Endothelial cell of umbilical vein (primary cell): ENCODE results near the gene ST6GAL2. TPM values are rescaled to one million over a fixed set of nuclear protein-coding genes. Genes with fewer than 3 reads are reported as not detected.

Experiments used
- BruUV-seq: library from RNA; stranded (reverse); fragments of 400-500 nt; replicated peaks from 2 replicates; lab custom pipeline; 2021; lab: Mats Ljungman, UMichigan
- CTCF ChIA-PET: fragments of 300-600, 350-600 bp; sonication (Branson Sonifier 250); formaldehyde crosslinking; loops from one replicate; lab custom pipeline; 2021; ENCODE audit warnings: antibody characterized with exemption, inconsistent platforms; lab: Charles Lee
- POLR2A ChIA-PET: fragments of 300-600, 350-600 bp; sonication (Branson Sonifier 250); formaldehyde crosslinking; loops from one replicate; lab custom pipeline; 2021; ENCODE audit warnings: antibody characterized with exemption, inconsistent platforms; lab: Charles Lee
- DNase-seq: peaks from one replicate; pipeline ENCODE4 v3.0.0-alpha.2; 2011; ENCODE audit warnings: low read depth, low spot score
- FAIRE-seq: peaks from 2 replicates; lab custom pipeline; 2011; peaks lifted over from hg19 to GRCh38; lab: Jason Lieb, UNC
- H2AFZ ChIP-seq: 2 replicates; pipeline ENCODE4 v1.6.0; 2012; ENCODE audit warnings: low read depth, low read length, control low read depth, inconsistent platforms
- H3K27ac ChIP-seq: 2 replicates; pipeline ENCODE4 v1.5.1; 2011; ENCODE audit warnings: low read depth, mild to moderate bottlenecking, control low read depth, low read length, moderate library complexity; ENCODE audit not compliant: insufficient read depth
- H3K27me3 ChIP-seq, 2 experiments: 2 replicates each; pipeline versions ENCODE4 v1.6.0 to v1.6.1; 2011; ENCODE audit warnings: low read length in 2 of 2, mixed read lengths in 1 of 2; ENCODE audit not compliant: control insufficient read depth in 2 of 2, insufficient read depth in 2 of 2
- H3K36me3 ChIP-seq, 2 experiments: 2 replicates in 1 of 2; 3 replicates in 1 of 2; pipeline ENCODE4 v1.5.1; 2011; ENCODE audit warnings: low read length in 2 of 2, mild to moderate bottlenecking in 1 of 2, moderate library complexity in 1 of 2; ENCODE audit not compliant: control insufficient read depth in 2 of 2, insufficient read depth in 2 of 2; ENCODE audit errors: extremely low read depth in 1 of 2
- H3K4me1 ChIP-seq: 3 replicates; pipeline ENCODE4 v1.5.1; 2011; ENCODE audit warnings: mild to moderate bottlenecking, low read length; ENCODE audit not compliant: control insufficient read depth, insufficient read depth; ENCODE audit errors: extremely low read depth
- H3K4me2 ChIP-seq: 2 replicates; pipeline ENCODE4 v1.6.1; 2011; ENCODE audit warnings: low read length, control low read depth, mixed read lengths; ENCODE audit not compliant: insufficient read depth
- H3K4me3 ChIP-seq, 3 experiments: fragments of 200-600 bp in 1 of 3; sonication (generic), shearing (Covaris generic) in 1 of 3; replicated peaks in 1 of 3; 2 replicates each; pipeline ENCODE4 v1.5.1; 2011 to 2016; ENCODE audit warnings: control low read depth in 3 of 3, low read length in 3 of 3, mild to moderate bottlenecking in 2 of 3, inconsistent platforms in 1 of 3, low read depth in 1 of 3, moderate library complexity in 1 of 3; ENCODE audit not compliant: insufficient read depth in 1 of 3
- H3K79me2 ChIP-seq: 2 replicates; pipeline ENCODE4 v1.6.0; 2012; ENCODE audit warnings: low read length, inconsistent platforms; ENCODE audit not compliant: control insufficient read depth, insufficient read depth
- H3K9ac ChIP-seq: replicated peaks from 2 replicates; pipeline ENCODE3; 2011; ENCODE audit warnings: low read length, control low read depth; ENCODE audit not compliant: insufficient read depth; ENCODE audit errors: extremely low read depth
- H3K9me1 ChIP-seq: replicated peaks from 3 replicates; pipeline ENCODE4 v1.6.0; 2011; ENCODE audit warnings: mild to moderate bottlenecking, low read length; ENCODE audit not compliant: control insufficient read depth, insufficient read depth; ENCODE audit errors: extremely low read depth
- H3K9me3 ChIP-seq: replicated peaks from 2 replicates; pipeline ENCODE4 v1.5.1; 2012; ENCODE audit warnings: low read length, inconsistent platforms; ENCODE audit not compliant: control insufficient read depth, insufficient read depth
- H4K20me1 ChIP-seq: replicated peaks from 2 replicates; pipeline ENCODE3; 2011; ENCODE audit warnings: mild to moderate bottlenecking, low read length; ENCODE audit not compliant: control insufficient read depth, insufficient read depth; ENCODE audit errors: extremely low read depth
- CTCF ChIP-seq, 2 donors: IDR thresholded peaks; 1 replicate in 1 of 2; 2 replicates in 1 of 2; pipeline ENCODE4 v1.5.1; 2011; ENCODE audit warnings: low read length in 2 of 2, mild to moderate bottlenecking in 2 of 2, moderate library complexity in 2 of 2, control low read depth in 1 of 2, inconsistent platforms in 1 of 2, low read depth in 1 of 2; ENCODE audit not compliant: insufficient read depth in 1 of 2; ENCODE audit errors: extremely low read depth in 1 of 2
- EZH2 ChIP-seq: IDR thresholded peaks from 2 replicates; pipeline ENCODE4 v1.6.1; 2012; ENCODE audit warnings: borderline replicate concordance, low read depth, mild to moderate bottlenecking, moderate library complexity, low read length, inconsistent platforms; ENCODE audit not compliant: severe bottlenecking
- FOS ChIP-seq: IDR thresholded peaks from 2 replicates; pipeline ENCODE4 v1.6.1; 2011; ENCODE audit warnings: mild to moderate bottlenecking, low read length, moderate library complexity, borderline replicate concordance; ENCODE audit not compliant: insufficient read depth
- GATA2 ChIP-seq: IDR thresholded peaks from 2 replicates; pipeline ENCODE4 v1.7.0; 2011; ENCODE audit warnings: low read depth, mild to moderate bottlenecking, moderate library complexity, mixed read lengths, low read length; ENCODE audit not compliant: insufficient read length, insufficient read depth
- JUN ChIP-seq: IDR thresholded peaks from 2 replicates; pipeline ENCODE4 v1.6.1; 2011; ENCODE audit warnings: borderline replicate concordance, low read depth; ENCODE audit not compliant: insufficient read length, insufficient read depth
- MYC ChIP-seq: IDR thresholded peaks from one replicate; pipeline ENCODE4 v1.6.1; 2011; ENCODE audit warnings: mild to moderate bottlenecking, low read depth, low read length
- POLR2A ChIP-seq: IDR thresholded peaks from 2 replicates; pipeline ENCODE4 v1.6.1; 2012; ENCODE audit warnings: low read depth, mild to moderate bottlenecking, control low read depth, low read length
- POLR2AphosphoS5 ChIP-seq: IDR thresholded peaks from 2 replicates; pipeline ENCODE4 v1.6.1; 2012; ENCODE audit warnings: low read depth, mild to moderate bottlenecking, control low read depth, low read length, moderate library complexity; ENCODE audit not compliant: insufficient read depth
- dilution Hi-C: fragments of 300-500 bp; cut with MboI; formaldehyde crosslinking; loops from one replicate; pipeline ENCODE4 v1.15.0; 2019; ENCODE audit warnings: low sequenced_read_pairs; ENCODE audit not compliant: extremely low pct_ligation_motif_present
- intact Hi-C: fragments of 100-400 bp; cut with micrococcal nuclease; formaldehyde crosslinking; loops from one replicate; pipeline ENCODE4 v1.10.0; 2022
- polyA plus RNA-seq, 4 experiments: library from polyadenylated mRNA; depleted of rRNA in 3 of 4; stranded (reverse) in 3 of 4; unstranded in 1 of 4; fragments of >200 nt; gene quantifications; 2 replicates each; pipeline versions ENCODE4 v1.2.1 to v1.2.3, GENCODE V29; 2011 to 2012; ENCODE audit warnings: missing spikeins in 1 of 4
- total RNA-seq: library from RNA; stranded (reverse); gene quantifications from 2 replicates; pipeline ENCODE4 v1.2.3, GENCODE V29; 2021
- TF ChIP-seq, protein P1 (sequence below): IDR thresholded peaks from 2 replicates; pipeline ENCODE4 v1.6.1; 2011; ENCODE audit not compliant: insufficient read depth, insufficient read length

ST6GAL2 gene
- total and polyA plus RNA-seq, 2 donors (not counting 3 experiments of a cell fraction or from before 2014, with no cell fraction given), result not detected

DNA sequence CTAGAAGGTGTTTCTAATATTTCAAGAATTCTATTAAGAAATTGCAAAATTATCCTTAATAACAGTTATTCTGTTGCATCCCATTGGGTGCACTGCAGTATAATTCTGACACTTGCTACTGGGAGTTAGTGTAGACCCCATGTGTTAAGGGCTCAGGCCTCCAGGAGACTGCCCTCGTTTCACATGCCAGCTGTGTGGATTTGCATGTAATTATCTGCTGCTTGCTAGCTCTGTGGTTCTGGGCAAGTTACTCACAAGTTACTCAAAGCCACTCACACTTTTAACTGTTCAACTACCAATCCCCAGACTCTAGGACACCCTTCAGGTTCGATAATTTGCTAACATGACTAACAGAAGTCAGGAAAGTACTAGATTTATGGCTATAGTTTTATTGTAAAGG, 38.6 kb downstream of the ST6GAL2 start:
- no peak for FAIRE-seq
- dilution Hi-C loops (no loop called here), intact Hi-C loops (no loop called here)
- H3K9me3 ChIP-seq, result no peaks in the 10 kb centered on the region
- DNase-seq, result no peak
- TF ChIP-seq FOS (no peak), POLR2AphosphoS5 (no peak), POLR2A (no peak), GATA2 (no peak), EZH2 (no peak), JUN (no peak), CTCF (IDR thresholded peaks at IDR 0.05; ENCODE audit: extremely low read depth in 1 of 2, insufficient read depth in 1 of 2, low read depth in 1 of 2, low read length in 2 of 2) (no peak), MYC (no peak)
- TF ChIP-seq, protein P1, sequence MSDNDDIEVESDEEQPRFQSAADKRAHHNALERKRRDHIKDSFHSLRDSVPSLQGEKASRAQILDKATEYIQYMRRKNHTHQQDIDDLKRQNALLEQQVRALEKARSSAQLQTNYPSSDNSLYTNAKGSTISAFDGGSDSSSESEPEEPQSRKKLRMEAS, result no peak
- H3K27me3 ChIP-seq, result no peaks in the 10 kb centered on the region
- no peaks in the 10 kb centered on the region for H3K36me3 ChIP-seq
- no peaks in the 10 kb centered on the region for H3K4me1 ChIP-seq
- no peak overlapping the region for H3K9ac ChIP-seq
- H4K20me1 ChIP-seq, result no peaks in the 10 kb centered on the region
- no peak overlapping the region for H2AFZ ChIP-seq
- CTCF ChIA-PET, result no interaction called here
- no peak overlapping the region for H3K27ac ChIP-seq
- no peaks in the 10 kb centered on the region for H3K79me2 ChIP-seq
- POLR2A ChIA-PET, result no interaction called here
- no TSS peak for BruUV-seq
- no peak overlapping the region for H3K4me3 ChIP-seq
- no peak overlapping the region for H3K4me2 ChIP-seq
- H3K9me1 ChIP-seq, result no peaks in the 10 kb centered on the region
